ENCODE measurements around the gene AKAP6.
A peak's percentile ranks its signal among the peaks of the same experiment; 100 is the strongest.

AKAP6 gene

GRCh38 chr14:32630701-32631100 is 301.6 kb downstream of the AKAP6 start:
- DNase-seq = no peak

- DNase-seq = no peak
Measured at GRCh38 chr14:32633224-32633859, 304.2 kb downstream of the AKAP6 start.

GRCh38 chr14:32633930-32634329 is 304.8 kb downstream of the AKAP6 start:
- DNase-seq = no peak

GRCh38 chr14:32635061-32635719 is 306.1 kb downstream of the AKAP6 start:
- no peak for DNase-seq

GRCh38 chr14:32637582-32637981 is 308.5 kb downstream of the AKAP6 start:
- no peak for DNase-seq

GRCh38 chr14:32639208-32639607 is 310.1 kb downstream of the AKAP6 start:
- no peak for DNase-seq

- no peak for DNase-seq
Measured at GRCh38 chr14:32645551-32645950, 316.5 kb downstream of the AKAP6 start.

GRCh38 chr14:32648434-32648833 is 319.3 kb downstream of the AKAP6 start:
- no peak for DNase-seq

GRCh38 chr14:32650030-32650429 is 320.9 kb downstream of the AKAP6 start:
- no peak for DNase-seq

- no peak for DNase-seq
Measured at GRCh38 chr14:32650665-32651064, 321.6 kb downstream of the AKAP6 start.

GRCh38 chr14:32654106-32654505 is 325.0 kb downstream of the AKAP6 start:
- DNase-seq = no peak

- DNase-seq = no peak
Measured at GRCh38 chr14:32656601-32657000, 327.5 kb downstream of the AKAP6 start.

GRCh38 chr14:32657081-32657480 is 328.0 kb downstream of the AKAP6 start:
- peak in 1 of 2 experiments; percentile 16 for DNase-seq

- no peak for DNase-seq
Measured at GRCh38 chr14:32661216-32661615, 332.1 kb downstream of the AKAP6 start.

- DNase-seq = no peak
Measured at GRCh38 chr14:32662211-32662610, 333.1 kb downstream of the AKAP6 start.

GRCh38 chr14:32666308-32666707 is 337.2 kb downstream of the AKAP6 start:
- DNase-seq = no peak

- DNase-seq = no peak
Measured at GRCh38 chr14:32667287-32667686, 338.2 kb downstream of the AKAP6 start.

- no peak for DNase-seq
Measured at GRCh38 chr14:32667791-32668190, 338.7 kb downstream of the AKAP6 start.

GRCh38 chr14:32669391-32669790 is 340.3 kb downstream of the AKAP6 start:
- DNase-seq = no peak

GRCh38 chr14:32675433-32675832 is 346.3 kb downstream of the AKAP6 start:
- no peak for DNase-seq

- no peak for DNase-seq
Measured at GRCh38 chr14:32677129-32677780, 348.2 kb downstream of the AKAP6 start.

GRCh38 chr14:32678088-32678487 is 349.0 kb downstream of the AKAP6 start:
- DNase-seq = no peak

GRCh38 chr14:32679927-32680612 is 351.0 kb downstream of the AKAP6 start:
- DNase-seq = no peak

GRCh38 chr14:32681598-32681997 is 352.5 kb downstream of the AKAP6 start:
- no peak for DNase-seq
